ENCODE measurements around the gene PSMG4.

- TF ChIP-seq, protein P1, sequence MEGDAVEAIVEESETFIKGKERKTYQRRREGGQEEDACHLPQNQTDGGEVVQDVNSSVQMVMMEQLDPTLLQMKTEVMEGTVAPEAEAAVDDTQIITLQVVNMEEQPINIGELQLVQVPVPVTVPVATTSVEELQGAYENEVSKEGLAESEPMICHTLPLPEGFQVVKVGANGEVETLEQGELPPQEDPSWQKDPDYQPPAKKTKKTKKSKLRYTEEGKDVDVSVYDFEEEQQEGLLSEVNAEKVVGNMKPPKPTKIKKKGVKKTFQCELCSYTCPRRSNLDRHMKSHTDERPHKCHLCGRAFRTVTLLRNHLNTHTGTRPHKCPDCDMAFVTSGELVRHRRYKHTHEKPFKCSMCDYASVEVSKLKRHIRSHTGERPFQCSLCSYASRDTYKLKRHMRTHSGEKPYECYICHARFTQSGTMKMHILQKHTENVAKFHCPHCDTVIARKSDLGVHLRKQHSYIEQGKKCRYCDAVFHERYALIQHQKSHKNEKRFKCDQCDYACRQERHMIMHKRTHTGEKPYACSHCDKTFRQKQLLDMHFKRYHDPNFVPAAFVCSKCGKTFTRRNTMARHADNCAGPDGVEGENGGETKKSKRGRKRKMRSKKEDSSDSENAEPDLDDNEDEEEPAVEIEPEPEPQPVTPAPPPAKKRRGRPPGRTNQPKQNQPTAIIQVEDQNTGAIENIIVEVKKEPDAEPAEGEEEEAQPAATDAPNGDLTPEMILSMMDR (IDR thresholded peaks at IDR 0.05; ENCODE audit: low read depth, low read length) = no peak
- TF ChIP-seq POLR2A (IDR thresholded peaks at IDR 0.05; ENCODE audit: extremely low read depth, insufficient read length) = no peak
These were observed 48.6 kb upstream of the PSMG4 start for GRCh38 chr6:3210024-3210610.

All from NB4 (cell line).